Measurements from ENCODE around the gene ARHGEF17. TPM values are rescaled to one million over a fixed set of nuclear protein-coding genes. Genes with fewer than 3 reads are reported as not detected.
A peak's percentile ranks its signal among the peaks of the same experiment; 100 is the strongest.

ARHGEF17 gene
- total RNA-seq, 1 donor from 2014 or later = 0.05 TPM

DNA sequence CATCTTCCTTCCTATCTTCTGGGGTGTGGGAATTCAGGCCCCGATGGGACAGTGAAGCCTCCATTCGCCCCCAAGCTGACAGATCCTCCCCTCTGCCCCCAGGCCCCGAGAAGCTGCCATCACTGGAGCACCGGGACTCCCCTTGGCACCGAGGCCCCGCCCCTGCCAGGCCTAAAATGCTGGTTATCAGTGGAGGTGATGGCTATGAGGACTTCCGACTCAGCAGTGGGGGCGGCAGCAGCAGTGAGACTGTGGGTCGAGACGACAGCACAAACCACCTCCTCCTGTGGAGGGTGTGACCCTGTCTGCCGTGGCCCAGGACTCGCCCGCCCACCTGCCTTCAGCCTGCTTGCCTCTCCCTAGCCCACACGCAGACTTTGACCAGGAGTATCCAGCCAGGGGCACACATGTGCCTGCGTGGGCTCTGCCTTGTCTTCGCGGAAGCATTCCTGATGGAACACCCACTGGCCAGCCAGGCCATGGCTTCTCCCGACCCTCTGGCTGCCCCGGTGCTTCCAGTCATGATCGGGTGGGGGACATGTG lies 59.5 kb downstream of the ARHGEF17 start:
- Mint-ChIP-seq H3K27me3 (ENCODE audit: insufficient read depth) (no peaks in the 10 kb centered on the region), H3K9me3 (no peaks in the 10 kb centered on the region), H3K4me1 (ENCODE audit: low read depth) (peaks cover 23% of the 10 kb centered on the region), H3K36me3 (ENCODE audit: low read depth) (peaks cover 2% of the 10 kb centered on the region), H3K27ac (no peak overlapping the region), H3K4me3 (no peak overlapping the region)
- intact Hi-C loops (cut with micrococcal nuclease) = loop anchor here (1.0 kb wide), 1 partner anchor 9 kb away; the partner anchor contains the start of gene RELT
- DNase-seq (ENCODE audit: low spot score) = no peak

DNA sequence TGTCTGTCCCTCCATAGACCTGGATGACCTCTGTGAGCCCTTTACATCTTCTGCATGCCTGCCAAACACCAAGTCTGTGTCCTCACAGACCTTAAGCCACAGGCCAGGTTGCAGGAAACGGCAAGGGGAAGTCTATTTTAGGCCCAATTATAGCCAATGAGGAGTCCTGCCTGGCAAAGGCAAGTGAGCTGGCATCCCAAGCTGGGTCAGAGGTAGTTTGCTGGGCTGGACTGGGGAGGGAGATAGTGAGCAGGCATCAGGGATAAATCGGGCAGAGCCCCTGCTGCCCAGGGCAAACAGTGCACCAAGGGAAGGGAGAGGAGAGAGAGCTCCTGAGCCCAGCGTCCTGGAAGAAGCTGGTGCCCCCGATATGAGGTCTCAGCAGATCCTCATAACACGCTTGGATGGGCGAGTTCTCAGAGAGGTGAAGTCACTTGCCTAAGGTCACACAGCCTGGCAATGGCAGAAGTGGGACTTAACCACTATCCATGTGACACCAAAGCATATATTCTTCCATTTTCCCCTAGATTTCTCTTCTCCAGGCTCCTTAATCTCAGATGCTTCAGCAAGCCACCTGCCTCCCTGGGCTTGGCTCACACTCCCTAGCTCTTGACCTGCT lies 64.4 kb downstream of the ARHGEF17 start:
- H3K4me1 Mint-ChIP-seq (ENCODE audit: low read depth) = peaks cover 13% of the 10 kb centered on the region
- no peak overlapping the region for H3K27ac Mint-ChIP-seq
- no peaks in the 10 kb centered on the region for H3K9me3 Mint-ChIP-seq
- no peaks in the 10 kb centered on the region for H3K27me3 Mint-ChIP-seq (ENCODE audit: insufficient read depth)
- no peak overlapping the region for H3K4me3 Mint-ChIP-seq
- no peak for DNase-seq (ENCODE audit: low spot score)
- peaks cover 3% of the 10 kb centered on the region for H3K36me3 Mint-ChIP-seq (ENCODE audit: low read depth)
- intact Hi-C loops (cut with micrococcal nuclease) = loop anchor here (10.0 kb wide), 2 partner anchors 502 to 1148 kb away; partner anchors contain the start of genes COA4, INPPL1 and PAAF1

DNA sequence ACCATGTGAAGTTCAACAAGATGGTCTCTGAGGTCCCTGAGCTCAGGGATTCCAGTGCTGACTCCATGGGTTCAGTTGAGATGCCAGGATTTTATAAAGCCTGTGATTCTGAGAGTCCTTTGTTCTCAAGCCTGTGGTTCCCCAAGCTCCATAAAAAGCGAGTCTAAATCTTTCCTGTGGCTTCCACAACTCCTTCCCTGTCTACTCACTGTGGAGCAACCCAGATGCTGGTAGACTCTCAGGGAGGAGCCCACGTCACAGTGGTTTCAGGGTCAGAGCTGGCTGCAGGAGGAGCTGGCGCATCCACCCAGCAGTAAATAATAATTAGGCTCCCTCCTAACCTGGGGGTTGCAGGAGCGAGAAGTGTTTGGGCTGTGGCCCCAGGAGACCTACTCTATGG lies 66.1 kb downstream of the ARHGEF17 start:
- Mint-ChIP-seq H3K27me3 (ENCODE audit: insufficient read depth) (no peaks in the 10 kb centered on the region), H3K4me3 (no peak overlapping the region), H3K4me1 (ENCODE audit: low read depth) (peaks cover 22% of the 10 kb centered on the region), H3K36me3 (ENCODE audit: low read depth) (peaks cover 3% of the 10 kb centered on the region), H3K9me3 (no peaks in the 10 kb centered on the region), H3K27ac (no peak overlapping the region)
- DNase-seq (ENCODE audit: low spot score) = no peak
- intact Hi-C loops (cut with micrococcal nuclease) = loop anchor here (10.0 kb wide), 2 partner anchors 501 to 1149 kb away; partner anchors contain the start of genes COA4, INPPL1 and PAAF1

DNA sequence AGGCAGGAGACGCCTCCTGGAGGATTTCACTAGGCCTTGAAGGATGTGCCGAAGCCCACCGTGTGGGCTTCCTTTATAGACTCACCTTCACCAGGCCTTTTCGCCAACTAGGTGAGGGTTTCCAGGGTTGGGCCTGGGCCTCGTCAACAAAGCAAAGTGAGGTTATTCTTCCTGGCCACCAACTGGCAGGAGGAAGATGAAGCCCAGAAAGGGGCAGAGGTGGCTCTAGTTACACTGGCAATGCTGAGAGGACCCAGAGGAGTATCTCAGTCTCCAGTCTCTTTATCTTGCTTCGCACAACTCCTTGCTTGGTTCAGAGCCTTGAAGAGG lies 67.7 kb downstream of the ARHGEF17 start:
- H3K27ac Mint-ChIP-seq = peak overlapping the region; percentile 75

DNA sequence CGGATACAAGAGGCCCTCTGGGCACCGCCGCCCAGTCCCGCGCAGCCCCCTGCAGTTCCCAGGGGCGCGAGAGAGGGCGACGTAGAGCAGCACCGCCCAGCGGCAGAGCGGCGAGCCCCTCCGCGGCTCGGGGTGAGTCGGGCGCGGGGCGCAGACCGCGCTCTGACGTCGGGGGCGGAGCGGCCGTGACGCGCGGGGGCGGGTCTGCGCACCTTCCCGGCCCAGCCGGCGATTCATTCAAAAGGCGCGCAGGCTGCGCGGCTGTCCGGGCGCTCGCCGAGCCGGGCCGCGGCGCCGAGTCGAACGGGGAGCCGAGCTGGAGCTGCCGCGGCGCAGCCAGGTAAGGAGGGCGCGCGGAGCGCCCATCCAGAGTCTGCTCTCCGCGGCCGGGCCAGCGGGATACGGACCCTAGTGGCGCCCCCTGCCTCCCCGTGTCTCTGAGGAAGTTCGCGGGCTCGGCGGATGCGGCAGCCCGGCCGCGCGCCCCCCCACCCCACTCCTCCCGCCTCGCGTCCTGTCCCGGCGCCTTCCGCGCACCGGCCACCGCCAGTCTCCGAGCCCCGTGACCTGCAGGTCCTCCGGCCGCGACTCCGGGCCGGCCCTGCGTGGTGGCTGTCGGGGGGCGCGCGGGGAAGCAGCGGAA lies 68.2 kb downstream of the ARHGEF17 start, which contains the start of gene RELT:
Gene RELT, plus strand, starts transcription at position 240 of the 643 bp plus-strand sequence. CDS start 12,738 bp downstream, outside the sequence.
- Mint-ChIP-seq H3K27ac (peak within 1 kb of the TSS; percentile 90), H3K36me3 (ENCODE audit: low read depth) (peaks cover 3% of the 10 kb centered on the region), H3K9me3 (no peaks in the 10 kb centered on the region), H3K4me1 (ENCODE audit: low read depth) (peaks cover 28% of the 10 kb centered on the region), H3K4me3 (peak within 1 kb of the TSS; percentile 91), H3K27me3 (ENCODE audit: insufficient read depth) (no peaks in the 10 kb centered on the region)
- peak; percentile 94 for DNase-seq (ENCODE audit: low spot score)
- intact Hi-C loops (cut with micrococcal nuclease) = loop anchor here (1.0 to 10.0 kb wide), 10 partner anchors 9 to 1151 kb away; partner anchors contain the start of genes COA4, INPPL1, PAAF1 and PGM2L1

More for the DNA sequence above, 67.7 kb downstream of the ARHGEF17 start:
- peak overlapping the region; percentile 74 for H3K4me3 Mint-ChIP-seq
- no peaks in the 10 kb centered on the region for H3K9me3 Mint-ChIP-seq
- peaks cover 23% of the 10 kb centered on the region for H3K4me1 Mint-ChIP-seq (ENCODE audit: low read depth)
- no peaks in the 10 kb centered on the region for H3K27me3 Mint-ChIP-seq (ENCODE audit: insufficient read depth)
- H3K36me3 Mint-ChIP-seq (ENCODE audit: low read depth) = peaks cover 3% of the 10 kb centered on the region
- DNase-seq (ENCODE audit: low spot score) = no peak
- intact Hi-C loops (cut with micrococcal nuclease) = loop anchor here (1.0 to 10.0 kb wide), 10 partner anchors 8 to 1151 kb away; partner anchors contain the start of genes COA4, INPPL1, PAAF1 and PGM2L1

DNA sequence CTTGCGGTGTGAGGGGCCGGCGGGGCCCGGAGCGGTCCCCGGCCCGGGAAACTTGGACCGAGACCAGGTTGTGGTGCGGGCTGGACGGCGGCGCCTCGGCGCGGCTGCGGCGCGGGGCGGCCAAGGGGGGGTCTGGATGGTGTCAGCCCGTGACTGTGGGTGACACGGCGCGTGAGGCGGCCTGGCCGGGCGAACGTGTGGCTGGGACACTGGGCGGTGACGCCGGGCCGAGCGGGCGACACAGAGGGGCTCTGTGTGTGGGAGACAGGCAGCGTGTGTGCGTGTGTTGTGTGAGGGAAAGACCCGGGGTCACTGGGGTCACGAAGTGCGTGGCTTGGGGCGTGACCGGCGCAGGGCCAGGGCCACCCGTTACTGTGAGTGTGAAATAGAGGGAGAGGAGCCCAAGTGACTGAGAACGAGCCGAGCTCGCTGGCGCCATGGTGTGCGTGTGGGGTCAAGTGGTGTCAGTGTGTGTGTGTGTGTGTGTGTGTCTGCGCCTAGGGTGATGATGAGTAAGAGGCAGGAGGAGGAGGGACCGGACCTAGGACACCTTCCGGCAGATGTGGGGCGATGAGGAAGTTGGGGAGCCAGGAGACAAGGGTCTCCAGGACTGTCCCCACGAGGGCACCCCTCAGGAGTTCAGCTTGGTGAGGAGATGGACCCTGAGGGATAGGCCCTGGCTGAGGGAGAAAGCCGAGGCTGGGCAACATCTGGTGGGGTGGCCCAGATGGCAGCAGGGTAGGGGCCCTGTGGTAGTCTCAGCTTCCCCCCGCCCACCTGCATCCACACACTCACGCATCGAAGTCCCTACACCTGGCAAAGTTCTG lies 68.9 kb downstream of the ARHGEF17 start:
- H3K4me1 Mint-ChIP-seq (ENCODE audit: low read depth) = peaks cover 30% of the 10 kb centered on the region
- peaks cover 3% of the 10 kb centered on the region for H3K36me3 Mint-ChIP-seq (ENCODE audit: low read depth)
- DNase-seq (ENCODE audit: low spot score) = peak; percentile 56
- H3K9me3 Mint-ChIP-seq = no peaks in the 10 kb centered on the region
- peak overlapping the region; percentile 91 for H3K4me3 Mint-ChIP-seq
- H3K27me3 Mint-ChIP-seq (ENCODE audit: insufficient read depth) = no peaks in the 10 kb centered on the region
- intact Hi-C loops (cut with micrococcal nuclease) = loop anchor here (1.0 to 10.0 kb wide), 12 partner anchors 10 to 1152 kb away; partner anchors contain the start of genes COA4, FAM168A, INPPL1 and PAAF1
- H3K27ac Mint-ChIP-seq = peak overlapping the region; percentile 90

DNA sequence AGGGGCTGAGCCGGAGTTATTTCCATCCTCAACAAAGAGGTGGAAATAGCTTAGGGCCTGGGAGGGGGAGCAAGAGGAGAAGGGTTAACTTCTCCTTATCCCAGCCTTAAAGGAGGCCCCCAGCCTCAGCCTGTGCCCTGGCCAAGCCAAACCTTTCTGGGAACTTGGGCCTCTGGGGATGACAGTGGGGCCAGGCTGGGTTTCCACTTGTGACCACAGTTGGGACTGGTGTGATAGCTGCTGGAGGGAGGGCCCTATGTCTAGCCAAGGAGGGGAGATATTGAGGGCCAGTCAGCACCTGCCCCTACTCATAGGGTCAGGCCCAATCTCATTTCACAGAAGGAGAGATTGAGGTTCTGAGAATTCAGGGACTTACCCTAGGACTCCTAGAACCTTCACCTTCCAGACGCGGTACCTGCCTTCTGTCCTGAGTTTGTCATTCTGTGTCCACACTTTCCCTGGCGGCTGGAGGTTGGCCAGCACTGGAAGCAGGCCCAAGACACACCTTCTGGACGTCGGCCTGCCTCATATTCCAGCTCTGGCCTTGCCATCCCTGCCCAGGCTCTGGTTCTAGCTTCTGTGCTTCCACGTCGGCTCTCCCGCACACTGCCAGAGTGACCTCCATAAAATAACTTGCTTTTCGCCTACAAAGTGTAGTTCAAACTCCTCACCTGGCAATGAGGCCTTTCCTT lies 71.3 kb downstream of the ARHGEF17 start:
- H3K4me1 Mint-ChIP-seq (ENCODE audit: low read depth) = peaks cover 51% of the 10 kb centered on the region
- intact Hi-C loops (cut with micrococcal nuclease) = loop anchor here (5.0 to 10.0 kb wide), 3 partner anchors 495 to 1155 kb away; partner anchors contain the start of genes COA4, INPPL1, PAAF1 and PGM2L1
- peak overlapping the region; percentile 91 for H3K4me3 Mint-ChIP-seq
- peak overlapping the region; percentile 44 for H3K27ac Mint-ChIP-seq
- H3K9me3 Mint-ChIP-seq = no peaks in the 10 kb centered on the region
- DNase-seq (ENCODE audit: low spot score) = no peak
- peaks cover 3% of the 10 kb centered on the region for H3K36me3 Mint-ChIP-seq (ENCODE audit: low read depth)
- H3K27me3 Mint-ChIP-seq (ENCODE audit: insufficient read depth) = no peaks in the 10 kb centered on the region

DNA sequence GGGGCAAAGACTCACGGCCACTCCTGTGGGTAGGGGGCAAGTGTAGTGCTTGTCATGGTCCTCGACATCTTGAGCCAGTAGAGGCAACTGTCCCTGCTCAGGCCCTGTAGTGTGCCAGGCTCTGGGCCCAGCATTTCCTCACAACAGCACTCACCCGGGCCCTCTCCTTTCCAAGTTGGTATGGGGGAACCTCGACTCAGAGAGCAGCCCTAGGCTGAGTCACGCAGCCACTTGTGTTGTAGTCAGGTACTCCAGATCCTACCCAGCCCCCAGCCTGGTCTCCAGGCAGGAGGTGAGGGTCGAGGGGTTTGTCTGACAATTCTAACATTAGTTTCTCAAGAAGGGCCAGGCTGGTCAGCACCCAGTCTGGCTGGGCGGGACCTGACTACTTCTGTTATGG lies 72.3 kb downstream of the ARHGEF17 start:
- H3K4me1 Mint-ChIP-seq (ENCODE audit: low read depth) = peaks cover 58% of the 10 kb centered on the region
- H3K27me3 Mint-ChIP-seq (ENCODE audit: insufficient read depth) = no peaks in the 10 kb centered on the region
- DNase-seq (ENCODE audit: low spot score) = no peak
- intact Hi-C loops (cut with micrococcal nuclease) = no loop called here
- no peak overlapping the region for H3K27ac Mint-ChIP-seq
- no peak overlapping the region for H3K4me3 Mint-ChIP-seq
- H3K9me3 Mint-ChIP-seq = no peaks in the 10 kb centered on the region
- peaks cover 3% of the 10 kb centered on the region for H3K36me3 Mint-ChIP-seq (ENCODE audit: low read depth)

DNA sequence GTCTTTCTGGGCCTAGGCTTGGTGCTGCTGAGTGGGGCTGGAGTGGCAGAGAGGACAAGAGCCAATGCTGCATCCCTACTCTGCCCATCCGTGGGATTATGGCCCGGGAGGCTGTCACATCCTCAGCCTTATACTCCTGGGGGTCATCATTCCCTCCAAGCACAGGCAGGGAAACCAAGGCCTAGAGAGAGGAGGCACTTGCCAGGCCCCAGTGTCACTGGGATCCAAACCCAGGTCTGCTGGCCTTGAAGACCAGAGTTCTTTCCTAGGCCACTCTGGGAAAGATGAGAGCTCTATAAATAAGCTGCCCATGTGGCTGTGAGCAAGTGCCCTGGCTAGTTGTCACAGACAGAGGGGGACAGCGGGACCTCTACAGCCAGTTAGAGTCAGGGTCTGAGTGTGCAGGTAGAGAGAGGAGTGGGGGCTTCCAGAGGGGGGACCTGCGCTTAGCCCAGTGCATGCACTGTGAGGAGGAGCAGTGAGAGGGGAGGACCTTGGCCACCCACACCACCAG lies 72.9 kb downstream of the ARHGEF17 start:
- intact Hi-C loops (cut with micrococcal nuclease) = no loop called here
- Mint-ChIP-seq H3K36me3 (ENCODE audit: low read depth) (peaks cover 3% of the 10 kb centered on the region), H3K9me3 (no peaks in the 10 kb centered on the region), H3K4me3 (no peak overlapping the region), H3K27me3 (ENCODE audit: insufficient read depth) (no peaks in the 10 kb centered on the region), H3K4me1 (ENCODE audit: low read depth) (peaks cover 59% of the 10 kb centered on the region), H3K27ac (no peak overlapping the region)
- no peak for DNase-seq (ENCODE audit: low spot score)

DNA sequence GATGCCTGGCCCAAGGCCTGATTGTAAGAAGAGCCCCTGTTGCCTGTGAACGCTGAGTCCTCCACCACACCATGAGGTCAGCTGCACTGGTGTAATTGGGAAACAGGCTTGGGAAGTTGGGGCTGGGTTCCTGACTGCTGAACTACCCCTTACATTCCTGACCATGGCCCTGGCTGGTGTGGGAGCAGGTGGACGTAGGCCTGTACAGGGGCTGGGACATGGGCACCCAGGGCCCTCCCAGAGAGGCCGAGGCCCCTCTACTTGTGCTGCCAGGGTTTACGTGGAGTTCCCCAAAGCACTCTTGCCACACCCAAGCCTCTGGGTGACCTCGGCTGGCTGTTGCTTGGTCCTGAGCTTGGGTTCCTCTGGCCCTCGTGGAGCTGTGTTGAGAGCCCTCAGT lies 73.5 kb downstream of the ARHGEF17 start:
- H3K27ac Mint-ChIP-seq = no peak overlapping the region
- H3K9me3 Mint-ChIP-seq = no peaks in the 10 kb centered on the region
- intact Hi-C loops (cut with micrococcal nuclease) = no loop called here
- peaks cover 3% of the 10 kb centered on the region for H3K36me3 Mint-ChIP-seq (ENCODE audit: low read depth)
- DNase-seq (ENCODE audit: low spot score) = no peak
- H3K4me3 Mint-ChIP-seq = no peak overlapping the region
- H3K4me1 Mint-ChIP-seq (ENCODE audit: low read depth) = peaks cover 66% of the 10 kb centered on the region
- H3K27me3 Mint-ChIP-seq (ENCODE audit: insufficient read depth) = no peaks in the 10 kb centered on the region

DNA sequence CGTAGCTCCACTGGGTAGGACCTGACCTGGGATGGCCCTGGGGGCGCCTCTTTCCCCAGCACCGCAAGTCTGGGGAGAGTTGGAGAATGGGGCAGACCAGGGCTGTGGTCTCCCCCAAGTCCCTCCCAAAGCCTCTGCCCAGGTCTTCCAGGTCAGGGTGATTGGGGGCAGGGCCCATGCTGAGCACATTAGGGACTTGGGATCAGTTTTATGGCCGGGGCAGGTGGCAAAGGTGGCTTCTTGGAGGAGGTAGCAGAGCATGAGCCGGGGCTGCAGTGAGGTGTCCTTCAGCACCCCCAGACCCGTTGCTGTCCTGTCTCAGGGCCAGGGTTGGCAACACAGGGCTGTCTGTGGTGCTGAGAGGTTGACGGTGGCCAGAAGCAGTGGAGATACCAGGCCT lies 74.1 kb downstream of the ARHGEF17 start:
- Mint-ChIP-seq H3K9me3 (no peaks in the 10 kb centered on the region), H3K27me3 (ENCODE audit: insufficient read depth) (no peaks in the 10 kb centered on the region), H3K27ac (peak overlapping the region; percentile 40), H3K4me3 (no peak overlapping the region), H3K4me1 (ENCODE audit: low read depth) (peaks cover 72% of the 10 kb centered on the region), H3K36me3 (ENCODE audit: low read depth) (peaks cover 1% of the 10 kb centered on the region)
- DNase-seq (ENCODE audit: low spot score) = no peak
- intact Hi-C loops (cut with micrococcal nuclease) = no loop called here

DNA sequence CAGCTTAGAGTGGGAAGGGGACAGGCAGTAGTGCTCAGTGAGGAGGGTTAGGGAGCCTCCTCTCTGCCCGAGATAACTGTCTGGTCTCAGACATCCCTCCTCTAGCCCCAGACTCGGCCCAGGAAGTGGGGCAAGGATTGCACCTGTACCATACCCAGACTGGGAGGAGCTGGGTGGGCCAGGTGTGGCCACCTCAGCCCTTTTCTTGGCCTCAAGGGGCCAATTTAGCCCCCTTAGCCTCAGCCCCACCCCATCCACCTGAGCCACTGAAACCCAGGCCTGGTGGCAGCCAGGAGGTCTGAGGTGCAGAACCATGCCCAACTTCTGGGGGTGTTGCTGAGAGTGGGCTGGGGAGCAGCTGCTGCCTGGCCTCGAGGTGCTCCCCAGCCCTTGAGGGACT lies 74.7 kb downstream of the ARHGEF17 start:
- no peaks in the 10 kb centered on the region for H3K27me3 Mint-ChIP-seq (ENCODE audit: insufficient read depth)
- no peak overlapping the region for H3K4me3 Mint-ChIP-seq
- intact Hi-C loops (cut with micrococcal nuclease) = no loop called here
- H3K27ac Mint-ChIP-seq = no peak overlapping the region
- H3K9me3 Mint-ChIP-seq = no peaks in the 10 kb centered on the region
- peaks cover 74% of the 10 kb centered on the region for H3K4me1 Mint-ChIP-seq (ENCODE audit: low read depth)
- H3K36me3 Mint-ChIP-seq (ENCODE audit: low read depth) = no peaks in the 10 kb centered on the region
- DNase-seq (ENCODE audit: low spot score) = no peak

All from activated T-helper 1 cell treated with anti-CD3 and anti-CD28 coated beads, Interleukin-12 subunit alpha, Interleukin-12 subunit beta, Interleukin-2, Interleukin-4 antibody, amounts not matched to agents 30 ng/mL and 10 ng/mL and 1 ng/mL, durations not matched to agents 14 hours and 24 hours and 36 hours (primary cell).